Measurements from ENCODE around the gene PHACTR2. TPM values are rescaled to one million over a fixed set of nuclear protein-coding genes. Genes with fewer than 3 reads are reported as not detected.

PHACTR2 gene
- total and polyA plus RNA-seq, 4 donors = 4.0 to 23.8 (median 15.0) TPM

- TF ChIP-seq ATF3 (IDR thresholded peaks at IDR 0.05) = no peak
- TF ChIP-seq REST (IDR thresholded peaks at IDR 0.05) = no peak
- TF ChIP-seq HNF4G (IDR thresholded peaks at IDR 0.05) = no peak
- TF ChIP-seq SP1 (IDR thresholded peaks at IDR 0.05) = no peak
- TF ChIP-seq YY1 (IDR thresholded peaks at IDR 0.05) = no peak
Observed at GRCh38 chr6:143877584-143878271, 200.0 kb downstream of the PHACTR2 start (continued).

- H3K27ac ChIP-seq (ENCODE audit: low read depth in 1 of 2, low read length in 2 of 2) = no peak overlapping the region
- no peaks in the 10 kb centered on the region for H3K27me3 ChIP-seq (ENCODE audit: control insufficient read depth in 4 of 4, insufficient read depth in 4 of 4, low read length in 3 of 4)
- DNase-seq (ENCODE audit: low spot score) = no peak
- no peak overlapping the region for H3K9ac ChIP-seq (ENCODE audit: low read depth in 1 of 2, low read length in 2 of 2)
- WGBS = 92% methylated on average over 3 of the region's 3 CpGs
- H3K9me3 ChIP-seq (ENCODE audit: control insufficient read depth in 4 of 4, low read length in 3 of 4) = peaks cover 0 to 10% (median 3%) of the 10 kb centered on the region in 4 donors
- no peak overlapping the region for H3K4me3 ChIP-seq (ENCODE audit: low read depth in 1 of 3, low read length in 3 of 3)
- no peaks in the 10 kb centered on the region for H3K4me1 ChIP-seq (ENCODE audit: control insufficient read depth in 4 of 4, insufficient read depth in 4 of 4, low read length in 3 of 4)
- no peaks in the 10 kb centered on the region for H3K36me3 ChIP-seq (ENCODE audit: control insufficient read depth in 4 of 4, insufficient read depth in 3 of 4, low read depth in 1 of 4, low read length in 3 of 4)
- no peak for TF ChIP-seq ZBTB33 (IDR thresholded peaks at IDR 0.05)
- TF ChIP-seq JUND (IDR thresholded peaks at IDR 0.05) = no peak
- no peak for TF ChIP-seq HNF4A (conservative IDR thresholded peaks at IDR 0.05)
- TF ChIP-seq RXRA (IDR thresholded peaks at IDR 0.05) = no peak
- no peak for TF ChIP-seq FOXA1 (IDR thresholded peaks at IDR 0.05)
- TF ChIP-seq EGR1 (IDR thresholded peaks at IDR 0.05; ENCODE audit: low read depth in 2 of 2) = no peak
- no peak for TF ChIP-seq RAD21 (IDR thresholded peaks at IDR 0.05)
- no peak for TF ChIP-seq HNF4G (IDR thresholded peaks at IDR 0.05)
Observed at GRCh38 chr6:143878272-143878760, 200.6 kb downstream of the PHACTR2 start.

- no peak for TF ChIP-seq NR2F2 (IDR thresholded peaks at IDR 0.05)
- no peak for TF ChIP-seq MAX (IDR thresholded peaks at IDR 0.05)
- TF ChIP-seq FOXA1 (IDR thresholded peaks at IDR 0.05) = no peak
- no peak for TF ChIP-seq EGR1 (IDR thresholded peaks at IDR 0.05; ENCODE audit: low read depth in 2 of 2)
- no peak for TF ChIP-seq YY1 (IDR thresholded peaks at IDR 0.05)
- no peak for TF ChIP-seq RXRA (IDR thresholded peaks at IDR 0.05)
- no peak for TF ChIP-seq HNF4G (IDR thresholded peaks at IDR 0.05)
- DNase-seq (ENCODE audit: low spot score) = no peak
- H3K4me1 ChIP-seq (ENCODE audit: control insufficient read depth in 4 of 4, insufficient read depth in 4 of 4, low read length in 3 of 4) = no peaks in the 10 kb centered on the region
- no peak overlapping the region for H3K27ac ChIP-seq (ENCODE audit: low read depth in 1 of 2, low read length in 2 of 2)
- H3K9ac ChIP-seq (ENCODE audit: low read depth in 1 of 2, low read length in 2 of 2) = no peak overlapping the region
- H3K27me3 ChIP-seq (ENCODE audit: control insufficient read depth in 4 of 4, insufficient read depth in 4 of 4, low read length in 3 of 4) = no peaks in the 10 kb centered on the region
- no peak overlapping the region for H3K4me3 ChIP-seq (ENCODE audit: low read depth in 1 of 3, low read length in 3 of 3)
- no peaks in the 10 kb centered on the region for H3K36me3 ChIP-seq (ENCODE audit: control insufficient read depth in 4 of 4, insufficient read depth in 3 of 4, low read depth in 1 of 4, low read length in 3 of 4)
- H3K9me3 ChIP-seq (ENCODE audit: control insufficient read depth in 4 of 4, low read length in 3 of 4) = peaks cover 0 to 7% (median 3%) of the 10 kb centered on the region in 4 donors
- WGBS = 81% methylated on average over 2 of the region's 2 CpGs
Observed at GRCh38 chr6:143880412-143880811, 202.6 kb downstream of the PHACTR2 start.

Small RNA genes within 50 kb of the gene (small RNA-seq; reads per million reads assigned to genes)
- gene ZC2HC1B = not detected

Other genes with a start within 250 kb of the PHACTR2 start
- 1 to 10 TPM; 2.4 to 2.7 TPM for gene ADAT2, start 227.3 kb upstream of the PHACTR2 start, total RNA-seq
- 1 to 10 TPM; 1.4 to 3.7 TPM for gene ADAT2, start 227.3 kb upstream of the PHACTR2 start, polyA plus RNA-seq
- 10 to 100 TPM; 12.7 to 15.6 TPM for gene PEX3, start 227.2 kb upstream of the PHACTR2 start, total RNA-seq
- 10 to 100 TPM; 14.8 to 27.2 TPM for gene PEX3, start 227.2 kb upstream of the PHACTR2 start, polyA plus RNA-seq
- 10 to 100 TPM; 22.4 to 31.7 TPM for gene FUCA2, start 166.2 kb upstream of the PHACTR2 start, total RNA-seq
- 10 to 100 TPM; 38.5 to 44.5 TPM for gene FUCA2, start 166.2 kb upstream of the PHACTR2 start, polyA plus RNA-seq
- 10 to 100 TPM in 1 of 2 donors, 1 to 10 TPM in 1; 8.7 to 13.9 TPM for gene LTV1, start 165.4 kb downstream of the PHACTR2 start, total RNA-seq
- gene LTV1, start 165.4 kb downstream of the PHACTR2 start, polyA plus RNA-seq = 10 to 100 TPM; 12.4 to 14.5 TPM
- not detected for gene ZC2HC1B, start 186.5 kb downstream of the PHACTR2 start, total RNA-seq
- not detected for gene ZC2HC1B, start 186.5 kb downstream of the PHACTR2 start, polyA plus RNA-seq